ENCODE data around the gene SIX2.

GRCh38 chr2:45024097-45024496 is 14.8 kb upstream of the SIX2 start:
- no peak for TF ChIP-seq CTCF (IDR thresholded peaks at IDR 0.05)
- no peak for TF ChIP-seq POLR2AphosphoS5 (IDR thresholded peaks at IDR 0.05; ENCODE audit: low read depth, low read length)
